ENCODE results near the gene TMEM39A.

GRCh38 chr3:119436977-119437376, 26.4 kb downstream of the TMEM39A start:
- no peak for TF ChIP-seq CTCF (IDR thresholded peaks at IDR 0.05)
- TF ChIP-seq POLR2AphosphoS5 (IDR thresholded peaks at IDR 0.05; ENCODE audit: low read depth, low read length), result no peak
- TF ChIP-seq NRF1 (IDR thresholded peaks at IDR 0.05; ENCODE audit: low read depth, low read length), result no peak
- TF ChIP-seq REST (IDR thresholded peaks at IDR 0.05; ENCODE audit: low read depth, low read length), result no peak
- TF ChIP-seq EZH2phosphoT487 (IDR thresholded peaks at IDR 0.05; ENCODE audit: borderline replicate concordance, low read depth), result no peak
- TF ChIP-seq RCOR1 (IDR thresholded peaks at IDR 0.05; ENCODE audit: low read length), result no peak
- TF ChIP-seq EP300 (IDR thresholded peaks at IDR 0.05; ENCODE audit: borderline replicate concordance in 1 of 2, low read depth in 1 of 2, low read length in 1 of 2), result no peak
